ACC112 (cell line): ENCODE data around the gene ADCK1.

Source experiments
- H2AFZ ChIP-seq: fragments of 200-600 bp; sonication (generic); one replicate; pipeline ENCODE4 v1.6.0; 2017; ENCODE audit warnings: antibody characterized with exemption, low read length; ENCODE audit not compliant: unreplicated experiment
- H3K27ac ChIP-seq: fragments of 200-600 bp; sonication (generic); 2 replicates; pipeline ENCODE4 v1.5.1; 2014; ENCODE audit warnings: low read depth, mild to moderate bottlenecking, antibody characterized with exemption, low read length, moderate library complexity
- H3K27me3 ChIP-seq: fragments of 200-600 bp; sonication (generic); 2 replicates; pipeline ENCODE4 v1.6.1; 2014; ENCODE audit warnings: mild to moderate bottlenecking, antibody characterized with exemption, low read length, moderate library complexity, mixed read lengths; ENCODE audit not compliant: insufficient read depth
- H3K36me3 ChIP-seq: fragments of 200-600 bp; sonication (generic); 2 replicates; pipeline ENCODE4 v1.6.1; 2016; ENCODE audit warnings: mild to moderate bottlenecking, antibody characterized with exemption, low read length, moderate library complexity, mixed read lengths; ENCODE audit not compliant: insufficient read depth
- H3K4me1 ChIP-seq: fragments of 200-600 bp; sonication (generic); one replicate; pipeline ENCODE4 v1.6.1; 2016; ENCODE audit warnings: low read length, mixed read lengths; ENCODE audit not compliant: insufficient read depth, unreplicated experiment, control insufficient read depth
- H3K4me3 ChIP-seq: fragments of 200-600 bp; sonication (generic); 2 replicates; pipeline ENCODE4 v1.5.1; 2014; ENCODE audit warnings: mild to moderate bottlenecking, low read depth, low read length
- H3K79me2 ChIP-seq: fragments of 200-600 bp; sonication (generic); one replicate; pipeline ENCODE4 v1.6.0; 2016; ENCODE audit warnings: low read length; ENCODE audit not compliant: control insufficient read depth, unreplicated experiment, insufficient read depth

The ADCK1 gene

DNA sequence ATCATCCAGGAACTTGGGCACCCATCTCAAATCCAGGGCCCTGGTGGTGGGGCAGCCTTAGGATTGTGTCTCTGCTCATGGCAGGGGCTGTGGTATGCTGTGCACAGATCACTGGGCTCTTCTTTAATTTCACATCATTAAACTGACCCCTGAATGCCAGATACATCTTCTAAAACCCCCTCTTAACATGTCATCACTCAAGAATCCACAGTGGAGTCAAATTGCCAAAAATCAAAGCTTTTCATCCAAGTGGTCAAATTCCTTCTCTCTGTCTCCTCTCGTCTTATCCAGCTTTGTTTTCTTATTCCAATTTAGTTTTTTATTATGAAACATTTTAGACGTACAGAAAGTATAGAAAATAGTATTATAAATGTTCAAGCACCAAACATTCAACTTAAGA lies 97.5 kb downstream of the ADCK1 start:
- H3K4me1 ChIP-seq = no peaks in the 10 kb centered on the region
- no peak overlapping the region for H3K27ac ChIP-seq
- H3K27me3 ChIP-seq = no peaks in the 10 kb centered on the region
- no peaks in the 10 kb centered on the region for H3K36me3 ChIP-seq
- H3K79me2 ChIP-seq = no peaks in the 10 kb centered on the region
- no peak overlapping the region for H3K4me3 ChIP-seq
- H2AFZ ChIP-seq = no peak overlapping the region

DNA sequence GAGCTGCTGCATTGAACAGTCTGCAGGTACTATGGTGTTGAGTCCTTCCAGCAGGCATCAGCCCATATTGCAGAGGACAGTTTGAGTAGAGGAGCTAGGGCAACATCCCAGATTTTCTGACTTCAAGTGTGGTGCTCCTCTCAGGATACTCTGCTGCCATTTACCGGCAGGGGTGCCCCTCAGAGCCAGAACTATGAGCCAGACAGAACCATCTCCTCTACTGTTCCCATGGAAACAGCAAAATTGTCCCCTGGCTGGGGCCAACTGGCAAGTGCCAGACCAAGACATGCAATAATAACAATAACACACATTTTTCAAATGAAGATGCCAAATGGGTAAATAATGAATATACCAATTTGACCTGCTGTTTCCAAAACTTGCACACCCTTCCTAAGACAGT lies 102.9 kb downstream of the ADCK1 start:
- H3K79me2 ChIP-seq = no peaks in the 10 kb centered on the region
- no peaks in the 10 kb centered on the region for H3K36me3 ChIP-seq
- no peak overlapping the region for H3K27ac ChIP-seq
- H3K4me3 ChIP-seq = no peak overlapping the region
- H3K27me3 ChIP-seq = no peaks in the 10 kb centered on the region
- H2AFZ ChIP-seq = no peak overlapping the region
- H3K4me1 ChIP-seq = no peaks in the 10 kb centered on the region

DNA sequence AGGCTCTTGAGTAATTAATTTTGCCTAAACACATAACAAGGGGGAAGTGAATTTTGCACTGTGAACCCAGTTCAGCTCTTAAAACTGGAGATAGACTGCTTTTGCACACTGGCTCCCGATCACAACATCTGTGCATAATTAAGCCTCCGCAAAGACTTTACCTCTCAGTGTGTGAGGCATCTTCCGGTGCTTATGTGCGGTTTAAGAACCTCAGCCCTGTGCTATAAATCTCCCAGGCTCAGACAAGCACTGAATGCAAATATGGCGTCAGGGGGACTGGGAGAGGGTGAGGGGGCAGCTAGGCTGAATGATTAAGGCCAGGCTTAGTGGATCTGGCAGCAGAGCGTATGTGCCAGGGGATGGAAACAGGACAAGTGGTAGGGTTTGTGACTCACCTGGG lies 103.3 kb downstream of the ADCK1 start:
- no peaks in the 10 kb centered on the region for H3K27me3 ChIP-seq
- no peaks in the 10 kb centered on the region for H3K79me2 ChIP-seq
- H3K4me1 ChIP-seq = no peaks in the 10 kb centered on the region
- no peak overlapping the region for H3K27ac ChIP-seq
- no peak overlapping the region for H2AFZ ChIP-seq
- H3K36me3 ChIP-seq = no peaks in the 10 kb centered on the region
- H3K4me3 ChIP-seq = no peak overlapping the region

DNA sequence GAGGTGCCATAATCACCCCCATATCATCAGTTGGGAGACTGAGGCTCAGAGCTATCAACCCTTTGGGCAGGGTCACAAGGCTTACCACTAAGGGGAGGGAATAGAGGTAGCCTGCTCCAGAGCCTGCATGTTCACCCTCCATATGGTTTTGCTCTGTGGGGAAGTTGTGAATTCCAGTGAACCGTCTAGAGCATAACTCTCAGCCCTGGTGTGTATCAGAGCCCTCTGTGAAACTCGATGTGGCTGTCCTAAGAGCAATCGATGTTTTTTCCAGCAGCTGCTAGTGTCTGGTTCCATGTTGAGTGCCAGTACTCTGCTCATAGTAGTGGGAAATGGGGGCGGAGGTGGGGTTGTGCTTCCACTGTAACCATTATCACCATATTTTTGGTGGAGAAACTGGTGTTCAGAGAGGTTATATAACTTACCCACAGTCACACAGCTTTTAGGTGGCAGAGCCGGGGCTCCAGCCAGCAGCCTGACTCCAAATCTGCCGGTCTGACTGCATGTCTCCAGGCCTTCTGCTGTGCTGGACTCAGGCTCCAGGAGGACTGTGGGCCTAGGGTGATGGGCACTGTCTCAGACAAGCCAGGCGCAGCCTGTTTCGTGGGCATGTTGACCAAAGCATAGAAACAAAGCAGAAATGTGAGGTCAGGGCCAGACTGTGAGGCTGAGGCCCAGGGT lies 104.2 kb downstream of the ADCK1 start:
- Histone ChIP-seq H3K4me3 (no peak overlapping the region), H3K79me2 (no peaks in the 10 kb centered on the region), H3K4me1 (no peaks in the 10 kb centered on the region), H3K36me3 (no peaks in the 10 kb centered on the region), H3K27me3 (no peaks in the 10 kb centered on the region), H3K27ac (no peak overlapping the region), H2AFZ (no peak overlapping the region)

DNA sequence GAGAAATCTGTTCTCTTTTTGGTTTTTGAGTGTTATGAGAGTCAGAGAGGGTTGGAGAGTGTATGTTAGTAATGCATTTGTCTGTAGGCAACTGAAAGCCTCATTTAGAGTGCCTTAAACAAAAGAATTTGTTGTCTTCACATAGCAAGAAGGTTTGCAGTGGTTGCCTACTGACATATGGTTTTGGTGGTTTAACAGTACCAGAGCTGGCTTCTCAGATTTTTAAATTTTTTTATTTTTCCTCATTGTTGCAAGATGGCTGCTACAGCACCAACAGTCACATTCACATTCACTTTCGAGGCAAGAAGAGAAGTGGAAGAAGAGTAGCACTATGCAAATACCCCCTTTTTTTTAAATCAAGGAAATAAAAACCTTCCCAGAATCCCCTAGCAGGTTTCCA lies 106.5 kb downstream of the ADCK1 start:
- Histone ChIP-seq H3K36me3 (no peaks in the 10 kb centered on the region), H3K4me3 (no peak overlapping the region), H2AFZ (no peak overlapping the region), H3K27me3 (no peaks in the 10 kb centered on the region), H3K27ac (no peak overlapping the region), H3K79me2 (no peaks in the 10 kb centered on the region), H3K4me1 (no peaks in the 10 kb centered on the region)

GRCh38 chr14:77908847-77909246 lies 108.9 kb downstream of the ADCK1 start:
- H3K27ac ChIP-seq = no peak overlapping the region
- no peaks in the 10 kb centered on the region for H3K79me2 ChIP-seq
- H3K27me3 ChIP-seq = no peaks in the 10 kb centered on the region
- no peaks in the 10 kb centered on the region for H3K36me3 ChIP-seq
- no peak overlapping the region for H3K4me3 ChIP-seq
- H3K4me1 ChIP-seq = no peaks in the 10 kb centered on the region
- H2AFZ ChIP-seq = no peak overlapping the region

GRCh38 chr14:77909911-77910310 lies 110.0 kb downstream of the ADCK1 start:
- H3K27me3 ChIP-seq = no peaks in the 10 kb centered on the region
- H3K36me3 ChIP-seq = no peaks in the 10 kb centered on the region
- no peak overlapping the region for H3K4me3 ChIP-seq
- no peaks in the 10 kb centered on the region for H3K79me2 ChIP-seq
- H2AFZ ChIP-seq = no peak overlapping the region
- H3K27ac ChIP-seq = no peak overlapping the region
- H3K4me1 ChIP-seq = no peaks in the 10 kb centered on the region

GRCh38 chr14:77910506-77910905 lies 110.6 kb downstream of the ADCK1 start:
- Histone ChIP-seq H3K36me3 (no peaks in the 10 kb centered on the region), H3K27ac (no peak overlapping the region), H3K79me2 (no peaks in the 10 kb centered on the region), H2AFZ (no peak overlapping the region), H3K4me3 (no peak overlapping the region), H3K4me1 (no peaks in the 10 kb centered on the region), H3K27me3 (no peaks in the 10 kb centered on the region)

DNA sequence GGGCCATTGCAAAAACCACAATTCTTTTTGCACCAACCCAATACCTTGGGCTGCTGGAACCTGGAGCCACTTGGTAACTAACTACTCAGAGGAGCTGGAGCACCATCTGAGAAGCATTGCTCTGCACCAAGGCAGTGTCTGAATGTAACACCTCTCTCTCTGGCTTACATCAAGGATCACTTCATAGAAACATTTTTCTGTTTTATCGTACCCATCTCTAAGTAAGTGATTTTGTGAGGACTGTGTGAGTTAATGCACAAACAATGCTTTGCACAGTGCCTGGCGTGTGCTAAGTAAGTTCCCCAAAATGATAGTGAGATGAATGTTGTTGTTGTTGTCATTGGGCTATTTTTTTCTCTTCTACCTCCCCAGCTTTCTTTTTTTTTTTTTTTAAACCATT lies 111.4 kb downstream of the ADCK1 start:
- H3K36me3 ChIP-seq = no peaks in the 10 kb centered on the region
- H2AFZ ChIP-seq = no peak overlapping the region
- H3K27ac ChIP-seq = no peak overlapping the region
- no peaks in the 10 kb centered on the region for H3K4me1 ChIP-seq
- H3K79me2 ChIP-seq = no peaks in the 10 kb centered on the region
- no peak overlapping the region for H3K4me3 ChIP-seq
- H3K27me3 ChIP-seq = no peaks in the 10 kb centered on the region

- no peaks in the 10 kb centered on the region for H3K79me2 ChIP-seq
- H3K27me3 ChIP-seq = no peaks in the 10 kb centered on the region
- H2AFZ ChIP-seq = no peak overlapping the region
- H3K4me1 ChIP-seq = no peaks in the 10 kb centered on the region
- no peak overlapping the region for H3K4me3 ChIP-seq
- H3K27ac ChIP-seq = no peak overlapping the region
- no peaks in the 10 kb centered on the region for H3K36me3 ChIP-seq
Observed at GRCh38 chr14:77912754-77913556, 113.0 kb downstream of the ADCK1 start.

- H2AFZ ChIP-seq = no peak overlapping the region
- no peaks in the 10 kb centered on the region for H3K4me1 ChIP-seq
- H3K27ac ChIP-seq = no peak overlapping the region
- no peak overlapping the region for H3K4me3 ChIP-seq
- H3K27me3 ChIP-seq = no peaks in the 10 kb centered on the region
- no peaks in the 10 kb centered on the region for H3K36me3 ChIP-seq
- H3K79me2 ChIP-seq = no peaks in the 10 kb centered on the region
Observed at GRCh38 chr14:77914073-77914721, 114.3 kb downstream of the ADCK1 start.
